BJ (cell line): Measurements from ENCODE around the gene DPY19L3. TPM values are rescaled to one million over a fixed set of nuclear protein-coding genes. Genes with fewer than 3 reads are reported as not detected.
"Not testable (repeated sequence)": the region's sequence is repeated elsewhere in the genome, so short reads cannot be mapped to it uniquely, and the experiment has no call there.

ENCODE experiments used
- CTCF ChIA-PET: fragments of 350-600 bp; formaldehyde crosslinking; extraction: SDS; loops from one replicate; lab custom pipeline; 2021; ENCODE audit warnings: antibody characterized with exemption, inconsistent platforms; lab: Yijun Ruan, JAX
- POLR2A ChIA-PET: fragments of 300-600 bp; sonication (Branson Sonifier 250); formaldehyde crosslinking; extraction: SDS; loops from one replicate; lab custom pipeline; 2021; ENCODE audit warnings: antibody characterized with exemption; lab: Charles Lee
- DNase-seq: peaks from one replicate; pipeline ENCODE4 v3.0.0-alpha.2; 2011; ENCODE audit warnings: low read depth
- H3K27me3 ChIP-seq: 2 replicates; pipeline ENCODE4 v1.6.0; 2011; ENCODE audit warnings: low read length; ENCODE audit not compliant: control insufficient read depth, insufficient read depth
- H3K36me3 ChIP-seq: 2 replicates; pipeline ENCODE4 v1.5.1; 2011; ENCODE audit warnings: low read length; ENCODE audit not compliant: control insufficient read depth, insufficient read depth
- H3K4me3 ChIP-seq: 2 replicates; pipeline ENCODE4 v1.5.1; 2011; ENCODE audit warnings: low read depth, mild to moderate bottlenecking, control low read depth, low read length
- polyA plus RNA-seq: library from polyadenylated mRNA; depleted of rRNA; stranded (reverse); fragments of >200 nt; gene quantifications from 2 replicates; pipeline ENCODE4 v1.2.3, GENCODE V29; 2011
- TF ChIP-seq, protein P1 (sequence below): IDR thresholded peaks from 2 replicates; pipeline ENCODE4 v1.5.1; 2011; ENCODE audit warnings: low read depth, mild to moderate bottlenecking, control low read depth, inconsistent platforms, low read length, moderate library complexity; ENCODE audit not compliant: insufficient read depth

The DPY19L3 gene
- polyA plus RNA-seq, 1 experiment, result 31.9 TPM

DNA sequence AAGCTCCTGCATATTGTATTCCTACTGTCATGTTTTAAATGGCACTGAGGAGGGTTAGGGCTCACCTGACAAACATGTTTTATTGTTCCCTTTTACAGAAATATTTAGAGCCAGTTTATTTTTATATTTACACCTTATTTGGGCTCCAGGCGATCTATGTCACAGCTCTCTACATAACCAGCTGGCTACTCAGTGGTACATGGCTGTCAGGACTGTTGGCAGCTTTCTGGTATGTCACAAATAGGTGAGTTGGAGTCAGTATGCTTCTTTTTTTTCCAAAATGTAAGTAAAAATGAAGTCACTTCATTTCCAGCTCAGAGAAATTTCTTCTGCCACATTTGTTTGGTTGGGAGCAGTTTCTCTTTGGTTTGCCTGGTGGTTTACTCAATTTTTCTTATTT is 31.5 kb downstream of the DPY19L3 start:
- ChIA-PET CTCF (no interaction called here), POLR2A (no interaction called here)
- DNase-seq, result no peak
- H3K36me3 ChIP-seq, result peaks cover 3% of the 10 kb centered on the region; the same call in 1 of the 2 replicates
- H3K27me3 ChIP-seq, result no peaks in the 10 kb centered on the region
- no peak overlapping the region for H3K4me3 ChIP-seq
- TF ChIP-seq, protein P1, sequence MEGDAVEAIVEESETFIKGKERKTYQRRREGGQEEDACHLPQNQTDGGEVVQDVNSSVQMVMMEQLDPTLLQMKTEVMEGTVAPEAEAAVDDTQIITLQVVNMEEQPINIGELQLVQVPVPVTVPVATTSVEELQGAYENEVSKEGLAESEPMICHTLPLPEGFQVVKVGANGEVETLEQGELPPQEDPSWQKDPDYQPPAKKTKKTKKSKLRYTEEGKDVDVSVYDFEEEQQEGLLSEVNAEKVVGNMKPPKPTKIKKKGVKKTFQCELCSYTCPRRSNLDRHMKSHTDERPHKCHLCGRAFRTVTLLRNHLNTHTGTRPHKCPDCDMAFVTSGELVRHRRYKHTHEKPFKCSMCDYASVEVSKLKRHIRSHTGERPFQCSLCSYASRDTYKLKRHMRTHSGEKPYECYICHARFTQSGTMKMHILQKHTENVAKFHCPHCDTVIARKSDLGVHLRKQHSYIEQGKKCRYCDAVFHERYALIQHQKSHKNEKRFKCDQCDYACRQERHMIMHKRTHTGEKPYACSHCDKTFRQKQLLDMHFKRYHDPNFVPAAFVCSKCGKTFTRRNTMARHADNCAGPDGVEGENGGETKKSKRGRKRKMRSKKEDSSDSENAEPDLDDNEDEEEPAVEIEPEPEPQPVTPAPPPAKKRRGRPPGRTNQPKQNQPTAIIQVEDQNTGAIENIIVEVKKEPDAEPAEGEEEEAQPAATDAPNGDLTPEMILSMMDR, result no peak

DNA sequence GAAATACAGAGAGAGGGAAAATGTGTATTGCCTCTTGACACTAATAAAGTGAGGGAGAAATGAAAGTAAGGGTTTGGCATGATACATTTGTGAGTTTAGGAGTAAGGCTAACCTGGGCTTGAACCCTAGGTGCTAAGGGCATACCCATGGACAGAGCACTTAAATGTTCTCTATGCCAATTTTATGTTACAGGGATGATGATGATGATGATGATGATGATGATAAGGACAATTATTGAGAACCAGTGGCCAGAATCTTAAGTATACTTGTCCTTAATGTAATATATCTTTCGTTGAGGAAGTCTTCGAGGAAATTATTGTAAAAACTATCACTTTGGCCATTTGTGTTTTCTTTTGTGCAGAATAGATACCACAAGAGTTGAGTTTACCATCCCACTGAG is 33.2 kb downstream of the DPY19L3 start:
- CTCF ChIA-PET, result no interaction called here
- TF ChIP-seq, protein P1, result no peak
- H3K4me3 ChIP-seq, result no peak overlapping the region
- no peak for DNase-seq
- H3K27me3 ChIP-seq, result no peaks in the 10 kb centered on the region
- POLR2A ChIA-PET, result no interaction called here
- H3K36me3 ChIP-seq, result peaks cover 3% of the 10 kb centered on the region; the same call in 1 of the 2 replicates

DNA sequence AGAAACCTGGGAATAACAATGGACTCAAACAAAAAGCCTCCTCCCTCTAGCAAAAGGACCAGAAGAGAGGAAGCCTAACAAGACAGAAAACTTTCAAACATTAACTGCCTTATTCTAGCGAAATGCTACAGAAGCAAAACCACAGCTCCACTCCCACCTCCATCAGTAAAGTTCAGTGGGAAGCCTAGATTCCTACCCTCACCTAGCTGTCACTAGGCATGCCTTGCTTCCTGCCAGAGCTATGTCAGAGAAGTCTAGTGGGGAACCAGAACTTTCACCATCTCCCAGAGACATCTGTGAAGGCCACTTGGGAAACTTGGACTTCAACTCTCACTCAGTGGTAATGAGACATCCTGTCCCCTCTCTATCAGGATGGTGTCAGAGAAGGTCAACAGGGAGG is 37.1 kb downstream of the DPY19L3 start:
- ChIA-PET CTCF (no interaction called here), POLR2A (no interaction called here)
- no peak for DNase-seq
- Histone ChIP-seq H3K27me3 (no peaks in the 10 kb centered on the region), H3K4me3 (no peak overlapping the region), H3K36me3 (0 out of 2 replicates have a peak, but pooled peaks cover 1% of the 10 kb centered on the region)
- TF ChIP-seq, protein P1, result no peak

DNA sequence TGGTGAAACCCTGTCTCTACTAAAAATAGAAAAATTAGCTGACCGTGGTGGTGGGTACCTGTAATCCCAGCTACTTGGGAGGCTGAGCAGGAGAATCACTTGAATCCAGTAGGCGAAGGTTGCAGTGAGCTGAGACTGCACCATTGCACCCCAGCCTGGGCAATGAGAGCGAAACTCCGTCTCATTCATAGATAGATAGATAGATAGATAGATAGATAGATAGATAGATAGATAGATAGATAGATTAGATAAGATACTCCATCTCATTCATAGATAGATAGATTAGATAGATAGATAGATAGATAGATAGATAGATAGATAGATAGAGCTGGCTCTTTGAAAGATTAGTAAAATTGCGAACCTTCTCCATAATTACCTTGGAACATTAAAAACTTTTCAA is 42.0 kb downstream of the DPY19L3 start:
- H3K27me3 ChIP-seq, POLR2A ChIA-PET, DNase-seq, H3K36me3 ChIP-seq, H3K4me3 ChIP-seq: not testable (repeated sequence)
- CTCF ChIA-PET, result interaction anchor here (1.5 kb wide), 1 partner anchor 107 kb away, joined by 3 read pairs; no protein-coding TSS in a partner anchor

DNA sequence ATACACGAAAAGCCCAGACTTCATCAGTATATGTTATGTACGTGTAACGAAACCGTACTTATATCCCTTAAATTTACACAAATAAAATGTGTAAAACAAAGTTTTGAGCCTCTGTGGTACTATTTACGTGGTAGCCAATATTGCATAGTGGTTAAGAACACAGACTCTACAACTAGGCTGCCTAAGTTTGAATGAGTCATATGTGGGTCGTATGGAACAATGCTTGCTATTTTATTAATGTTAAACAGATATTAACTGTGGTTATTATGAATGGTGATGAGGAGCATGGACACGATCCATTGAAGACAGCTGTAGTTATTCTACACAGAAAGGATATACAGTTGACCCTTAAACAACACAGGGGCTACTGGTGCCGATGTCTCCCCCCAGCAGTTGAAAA is 42.5 kb downstream of the DPY19L3 start:
- POLR2A ChIA-PET, result no interaction called here
- no peak for DNase-seq
- TF ChIP-seq, protein P1, result no peak
- CTCF ChIA-PET, result interaction anchor here (1.5 kb wide), 1 partner anchor 108 kb away, joined by 3 read pairs; no protein-coding TSS in a partner anchor
- H3K36me3 ChIP-seq, result no peaks in the 10 kb centered on the region
- H3K4me3 ChIP-seq, result no peak overlapping the region
- H3K27me3 ChIP-seq, result no peaks in the 10 kb centered on the region

DNA sequence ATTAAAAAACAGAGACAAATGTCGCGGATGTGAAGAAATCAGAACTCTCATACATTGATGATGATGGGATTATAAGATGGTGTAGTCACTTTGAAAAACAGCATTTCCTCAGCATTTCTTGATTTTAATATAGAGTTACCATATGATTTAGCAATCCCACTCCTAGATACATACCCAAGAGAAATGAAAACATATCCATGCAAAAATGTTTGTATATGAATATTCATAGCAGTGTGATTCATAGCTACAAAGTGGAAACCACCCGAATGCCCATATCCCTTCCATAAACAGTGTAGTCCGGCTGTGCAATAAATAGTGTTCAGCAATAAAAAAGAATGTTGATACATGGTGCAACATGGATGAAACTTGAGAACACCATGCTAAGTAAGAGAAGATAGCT is 44.6 kb downstream of the DPY19L3 start:
- DNase-seq, result no peak
- H3K4me3 ChIP-seq, result no peak overlapping the region
- TF ChIP-seq, protein P1, result no peak
- ChIA-PET POLR2A (no interaction called here), CTCF (interaction anchor here (1.4 kb wide), 1 partner anchor 150 kb away, joined by 3 read pairs; no protein-coding TSS in a partner anchor)
- no peaks in the 10 kb centered on the region for H3K36me3 ChIP-seq
- H3K27me3 ChIP-seq, result no peaks in the 10 kb centered on the region
